Neuronal stem cell (in vitro differentiated cells): ENCODE data around the gene WFDC11.

Experiments
- DNase-seq: peaks from one replicate; pipeline ENCODE4 v3.0.0-alpha.2; 2013; ENCODE audit warnings: low spot score
- H2AFZ ChIP-seq: one replicate; pipeline ENCODE4 v1.6.1; 2013; ENCODE audit warnings: mild to moderate bottlenecking, low read length, inconsistent platforms
- H2AK5ac ChIP-seq: 2 replicates; pipeline ENCODE4 v1.6.1; 2013; ENCODE audit warnings: low read depth, mild to moderate bottlenecking, inconsistent platforms, low read length, moderate library complexity, mixed read lengths
- H2BK120ac ChIP-seq: 2 replicates; pipeline ENCODE4 v1.6.1; 2013; ENCODE audit warnings: low read depth, mild to moderate bottlenecking, inconsistent platforms, low read length, moderate library complexity, mixed read lengths
- H2BK12ac ChIP-seq: one replicate; pipeline ENCODE4 v1.6.1; 2013; ENCODE audit warnings: low read length, inconsistent platforms
- H2BK15ac ChIP-seq: 2 replicates; pipeline ENCODE4 v1.6.1; 2013; ENCODE audit warnings: mild to moderate bottlenecking, low read length, inconsistent platforms, mixed read lengths
- H2BK5ac ChIP-seq: one replicate; pipeline ENCODE4 v1.6.1; 2013; ENCODE audit warnings: inconsistent platforms, mild to moderate bottlenecking, low read length, moderate library complexity
- H3K14ac ChIP-seq: one replicate; pipeline ENCODE4 v1.6.1; 2013; ENCODE audit warnings: low read length, inconsistent platforms
- H3K18ac ChIP-seq: 2 replicates; pipeline ENCODE4 v1.6.1; 2013; ENCODE audit warnings: low read length, inconsistent platforms
- H3K23ac ChIP-seq: 2 replicates; pipeline ENCODE4 v1.6.1; 2013; ENCODE audit warnings: low read depth, mild to moderate bottlenecking, mixed read lengths, low read length, inconsistent platforms; ENCODE audit not compliant: poor library complexity
- H3K27ac ChIP-seq: replicated peaks from 3 replicates; pipeline ENCODE4 v1.5.1; 2013; ENCODE audit warnings: low read length, inconsistent platforms
- H3K27me3 ChIP-seq, 3 experiments: 2 replicates each; pipeline ENCODE4 v1.6.1; 2013; ENCODE audit warnings: low read length in 3 of 3, mild to moderate bottlenecking in 2 of 3, inconsistent platforms in 1 of 3, low read depth in 1 of 3, mixed read lengths in 1 of 3, moderate library complexity in 1 of 3; ENCODE audit not compliant: control insufficient read depth in 3 of 3, insufficient read depth in 3 of 3
- H3K36me3 ChIP-seq, 2 donors: replicated peaks in 1 of 2; 2 replicates each; pipeline ENCODE4 v1.6.1; 2013; ENCODE audit warnings: low read length in 2 of 2; ENCODE audit not compliant: control insufficient read depth in 2 of 2, insufficient read depth in 2 of 2
- H3K4ac ChIP-seq: 2 replicates; pipeline ENCODE4 v1.6.1; 2013; ENCODE audit warnings: inconsistent platforms, mild to moderate bottlenecking, low read length, moderate library complexity
- H3K4me1 ChIP-seq, 2 donors: 1 replicate in 1 of 2; 2 replicates in 1 of 2; pipeline ENCODE4 v1.6.1; 2013; ENCODE audit warnings: low read length in 2 of 2, low read depth in 1 of 2; ENCODE audit not compliant: control insufficient read depth in 2 of 2, insufficient read depth in 1 of 2
- H3K4me2 ChIP-seq: one replicate; pipeline ENCODE4 v1.6.1; 2013; ENCODE audit warnings: mild to moderate bottlenecking, low read length, inconsistent platforms; ENCODE audit not compliant: insufficient read depth, poor library complexity, severe bottlenecking
- H3K4me3 ChIP-seq, 2 donors: 2 replicates each; pipeline ENCODE4 v1.5.1; 2013; ENCODE audit warnings: low read length in 2 of 2, mild to moderate bottlenecking in 2 of 2, inconsistent platforms in 1 of 2, moderate library complexity in 1 of 2
- H3K79me1 ChIP-seq: one replicate; pipeline ENCODE4 v1.6.1; 2013; ENCODE audit warnings: low read depth, mild to moderate bottlenecking, inconsistent platforms, low read length, moderate library complexity
- H3K9ac ChIP-seq: one replicate; pipeline ENCODE4 v1.6.1; 2013; ENCODE audit warnings: mild to moderate bottlenecking, low read depth, low read length, inconsistent platforms; ENCODE audit not compliant: poor library complexity
- H3K9me3 ChIP-seq, 2 donors: replicated peaks in 1 of 2; 2 replicates each; pipeline versions ENCODE3 to v1.6.1; 2013; ENCODE audit warnings: low read length in 2 of 2, mild to moderate bottlenecking in 2 of 2, inconsistent platforms in 1 of 2, low read depth in 1 of 2, mixed read lengths in 1 of 2, moderate library complexity in 1 of 2; ENCODE audit not compliant: control insufficient read depth in 2 of 2, insufficient read depth in 1 of 2
- H4K8ac ChIP-seq: one replicate; pipeline ENCODE4 v1.6.1; 2013; ENCODE audit warnings: low read depth, mild to moderate bottlenecking, inconsistent platforms, low read length, moderate library complexity
- H4K91ac ChIP-seq: one replicate; pipeline ENCODE4 v1.6.1; 2013; ENCODE audit warnings: low read length, low read depth, mild to moderate bottlenecking, inconsistent platforms; ENCODE audit not compliant: poor library complexity
- WGBS, 2 donors: extraction: QIAGEN DNeasy Blood & Tissue Kit; methylation state at CpG; one replicate each; pipeline ENCODE4 v1.1.7; 2013; ENCODE audit warnings: missing lambda C conversion rate in 2 of 2, mixed read lengths in 1 of 2; ENCODE audit not compliant: insufficient read length in 2 of 2, insufficient replicate concordance in 1 of 2; ENCODE audit errors: extremely low coverage in 2 of 2; 5-methylcytosine and 5-hydroxymethylcytosine counted together

WFDC11 gene

DNA sequence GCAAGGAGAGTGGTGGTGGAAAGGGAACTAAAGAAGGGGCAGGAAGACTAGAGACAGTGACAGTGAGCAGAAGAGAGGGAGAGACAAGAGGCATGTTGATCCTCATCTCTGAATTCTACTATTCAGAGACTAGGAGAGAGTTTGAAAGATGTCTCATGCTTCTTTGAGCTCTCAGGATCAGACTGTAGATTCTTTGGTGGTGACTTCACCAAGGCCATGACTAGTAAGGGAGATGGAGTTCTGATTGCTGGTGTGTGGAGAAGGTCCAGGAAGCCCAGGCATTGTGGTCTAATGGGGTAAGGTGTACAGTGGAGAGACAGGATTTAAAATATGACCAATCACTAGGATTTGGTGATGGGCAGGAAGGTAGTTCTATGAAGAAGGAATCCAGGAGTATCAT lies 39.7 kb downstream of the WFDC11 start:
- Histone ChIP-seq H3K9me3 (no peaks in the 10 kb centered on the region), H3K18ac (no peak overlapping the region), H2AFZ (no peak overlapping the region), H3K9ac (no peak overlapping the region), H3K4ac (no peak overlapping the region), H3K23ac (no peak overlapping the region), H3K27me3 (peaks cover 0 to 3% (median 2%) of the 10 kb centered on the region in 3 experiments), H2BK120ac (no peak overlapping the region), H3K4me2 (no peak overlapping the region), H3K4me3 (no peak overlapping the region), H3K4me1 (peaks cover 0 to 2% of the 10 kb centered on the region in 2 donors), H2BK15ac (no peak overlapping the region), H2BK12ac (no peak overlapping the region), H3K36me3 (no peaks in the 10 kb centered on the region), H2AK5ac (no peak overlapping the region), H4K8ac (no peak overlapping the region), H3K79me1 (no peaks in the 10 kb centered on the region), H3K27ac (no peak overlapping the region), H3K14ac (no peak overlapping the region), H2BK5ac (no peak overlapping the region), H4K91ac (no peak overlapping the region)
- DNase-seq = no peak

DNA sequence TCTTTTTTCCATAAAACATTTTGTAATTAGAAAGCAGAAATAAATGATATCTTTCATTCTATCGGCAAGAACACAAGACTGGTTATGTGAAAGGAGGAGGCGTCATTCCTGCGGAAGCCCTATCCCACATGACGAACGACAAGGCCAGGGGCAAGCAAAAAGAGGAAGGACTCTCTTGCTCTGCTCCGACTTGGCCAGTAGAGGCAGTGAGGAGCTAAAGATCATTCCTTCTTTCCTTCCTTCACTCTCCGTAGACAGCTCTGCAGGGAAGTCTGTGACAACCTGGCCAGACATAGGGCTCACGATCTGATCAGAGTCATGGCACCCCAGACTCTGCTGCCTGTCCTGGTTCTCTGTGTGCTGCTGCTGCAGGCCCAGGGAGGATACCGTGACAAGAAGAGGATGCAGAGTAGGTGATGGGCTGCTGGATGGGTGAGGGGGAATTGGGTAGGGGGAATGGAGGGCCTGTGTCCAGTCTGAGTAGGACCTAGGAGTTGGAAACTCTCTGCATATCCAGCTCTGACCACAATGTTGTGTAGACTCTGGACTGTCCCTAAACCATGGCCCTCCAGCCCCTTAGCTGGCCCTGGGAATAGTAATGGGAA lies 40.4 kb downstream of the WFDC11 start, which contains the start of gene WFDC10A:
Gene WFDC10A (plus strand): TSS at position 244 of the 605 bp plus-strand sequence. CDS start 75 bp downstream, at position 319.
- Histone ChIP-seq H3K4ac (no peak within 1 kb of the TSS), H2BK5ac (no peak within 1 kb of the TSS), H2BK15ac (no peak within 1 kb of the TSS), H2BK120ac (no peak within 1 kb of the TSS), H4K91ac (no peak within 1 kb of the TSS), H3K4me3 (no peak within 1 kb of the TSS), H3K9me3 (no peaks in the 10 kb centered on the region), H2AFZ (peak within 1 kb of the TSS; percentile 13), H4K8ac (no peak within 1 kb of the TSS), H3K4me1 (peaks cover 0 to 2% of the 10 kb centered on the region in 2 donors), H2BK12ac (no peak within 1 kb of the TSS), H3K18ac (no peak within 1 kb of the TSS), H2AK5ac (no peak within 1 kb of the TSS), H3K36me3 (no peaks in the 10 kb centered on the region), H3K27me3 (peaks cover 0 to 3% (median 2%) of the 10 kb centered on the region in 3 experiments), H3K27ac (no peak within 1 kb of the TSS), H3K23ac (no peak within 1 kb of the TSS), H3K9ac (no peak within 1 kb of the TSS), H3K4me2 (no peak within 1 kb of the TSS), H3K79me1 (no peaks in the 10 kb centered on the region), H3K14ac (no peak within 1 kb of the TSS)
- DNase-seq = peak; percentile 21
- WGBS, 2 donors = no CpG with 5 or more reads among the region's 9 CpGs

DNA sequence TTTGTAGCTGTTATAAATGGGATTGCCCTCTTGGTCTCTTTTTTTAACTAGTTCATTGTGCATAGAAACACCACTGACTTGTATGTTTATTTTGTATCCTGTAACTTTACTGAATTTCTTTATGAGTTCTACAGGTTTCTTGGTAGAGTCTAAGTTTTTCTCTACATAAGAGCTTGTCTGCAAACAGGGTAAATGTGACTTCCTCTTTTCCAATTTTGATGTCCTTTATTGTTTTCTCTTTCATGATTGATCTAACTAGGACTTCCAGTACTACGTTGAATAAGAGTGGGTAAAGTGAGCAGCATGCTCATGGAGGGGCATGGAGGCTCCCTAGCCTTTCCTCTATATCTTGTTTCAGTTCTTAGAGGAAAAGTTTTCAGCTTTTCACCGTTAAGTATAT lies 43.5 kb downstream of the WFDC11 start:
- H3K27ac ChIP-seq = no peak overlapping the region
- no peak for DNase-seq
- H3K9ac ChIP-seq = no peak overlapping the region
- H3K14ac ChIP-seq = no peak overlapping the region
- no peak overlapping the region for H2BK120ac ChIP-seq
- no peak overlapping the region for H3K23ac ChIP-seq
- WGBS, 2 donors = no CpG with 5 or more reads among the region's 2 CpGs
- no peak overlapping the region for H3K4me2 ChIP-seq
- H2BK12ac ChIP-seq = no peak overlapping the region
- peaks cover 0 to 3% (median 2%) of the 10 kb centered on the region in 3 experiments for H3K27me3 ChIP-seq
- H2AFZ ChIP-seq = no peak overlapping the region
- H3K18ac ChIP-seq = no peak overlapping the region
- H3K79me1 ChIP-seq = no peaks in the 10 kb centered on the region
- no peak overlapping the region for H2BK15ac ChIP-seq
- H3K4me3 ChIP-seq = no peak overlapping the region
- H2AK5ac ChIP-seq = no peak overlapping the region
- H4K8ac ChIP-seq = no peak overlapping the region
- H2BK5ac ChIP-seq = no peak overlapping the region
- no peaks in the 10 kb centered on the region for H3K9me3 ChIP-seq
- H4K91ac ChIP-seq = no peak overlapping the region
- no peaks in the 10 kb centered on the region for H3K36me3 ChIP-seq
- H3K4ac ChIP-seq = no peak overlapping the region
- peaks cover 0 to 2% of the 10 kb centered on the region in 2 donors for H3K4me1 ChIP-seq

DNA sequence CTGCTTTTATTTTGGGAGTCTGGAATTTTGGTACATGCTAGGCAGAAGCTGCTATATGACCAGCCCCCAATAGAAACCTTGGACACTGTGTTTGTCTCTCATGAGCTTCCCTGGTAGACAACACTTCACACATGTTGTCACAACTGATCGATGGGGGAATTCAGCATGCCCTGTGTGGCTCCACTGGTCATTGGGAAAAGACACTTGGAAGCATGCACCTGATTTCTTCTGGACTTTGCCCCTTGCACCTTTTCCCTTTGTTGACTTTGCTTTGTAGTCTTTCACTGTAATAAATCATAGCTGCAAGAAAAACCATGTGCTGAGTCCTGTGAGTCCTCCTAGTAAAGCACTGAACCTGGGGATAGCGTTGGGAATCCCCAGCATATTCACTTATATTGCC lies 48.4 kb downstream of the WFDC11 start:
- Histone ChIP-seq H4K91ac (no peak overlapping the region), H3K79me1 (no peaks in the 10 kb centered on the region), H3K4me2 (no peak overlapping the region), H2BK5ac (no peak overlapping the region), H2BK15ac (no peak overlapping the region), H3K4me1 (no peaks in the 10 kb centered on the region), H3K9ac (no peak overlapping the region), H3K14ac (no peak overlapping the region), H3K23ac (no peak overlapping the region), H3K27me3 (no peaks in the 10 kb centered on the region), H2BK12ac (no peak overlapping the region), H3K4me3 (no peak overlapping the region), H3K4ac (no peak overlapping the region), H3K27ac (no peak overlapping the region), H2AK5ac (no peak overlapping the region), H3K9me3 (no peaks in the 10 kb centered on the region), H2AFZ (no peak overlapping the region), H2BK120ac (no peak overlapping the region), H3K36me3 (no peaks in the 10 kb centered on the region), H3K18ac (no peak overlapping the region), H4K8ac (no peak overlapping the region)
- WGBS, 2 donors = no CpG with 5 or more reads among the region's 2 CpGs
- DNase-seq = no peak
